GM18867 (cell line): ENCODE data around the gene DPEP3.
A peak's percentile ranks its signal among the peaks of the same experiment; 100 is the strongest.
"Not testable (repeated sequence)": the region's sequence is repeated elsewhere in the genome, so short reads cannot be mapped to it uniquely, and the experiment has no call there.

ENCODE experiments used
- ATAC-seq: cut with Tn5 transposase; IDR thresholded peaks from one replicate; pipeline ENCODE4 v1.9.1; 2021; ENCODE audit warnings: mild to moderate bottlenecking, moderate library complexity; ENCODE audit not compliant: unreplicated experiment

Gene DPEP3, protein sequence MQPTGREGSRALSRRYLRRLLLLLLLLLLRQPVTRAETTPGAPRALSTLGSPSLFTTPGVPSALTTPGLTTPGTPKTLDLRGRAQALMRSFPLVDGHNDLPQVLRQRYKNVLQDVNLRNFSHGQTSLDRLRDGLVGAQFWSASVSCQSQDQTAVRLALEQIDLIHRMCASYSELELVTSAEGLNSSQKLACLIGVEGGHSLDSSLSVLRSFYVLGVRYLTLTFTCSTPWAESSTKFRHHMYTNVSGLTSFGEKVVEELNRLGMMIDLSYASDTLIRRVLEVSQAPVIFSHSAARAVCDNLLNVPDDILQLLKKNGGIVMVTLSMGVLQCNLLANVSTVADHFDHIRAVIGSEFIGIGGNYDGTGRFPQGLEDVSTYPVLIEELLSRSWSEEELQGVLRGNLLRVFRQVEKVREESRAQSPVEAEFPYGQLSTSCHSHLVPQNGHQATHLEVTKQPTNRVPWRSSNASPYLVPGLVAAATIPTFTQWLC

GRCh38 chr16:67979955-67980678, at the start of gene DPEP3:
Gene DPEP3 (minus strand): TSS chr16:67980499. CDS start chr16:67980380, 119 bp downstream.
- ATAC-seq: no peak

DNA sequence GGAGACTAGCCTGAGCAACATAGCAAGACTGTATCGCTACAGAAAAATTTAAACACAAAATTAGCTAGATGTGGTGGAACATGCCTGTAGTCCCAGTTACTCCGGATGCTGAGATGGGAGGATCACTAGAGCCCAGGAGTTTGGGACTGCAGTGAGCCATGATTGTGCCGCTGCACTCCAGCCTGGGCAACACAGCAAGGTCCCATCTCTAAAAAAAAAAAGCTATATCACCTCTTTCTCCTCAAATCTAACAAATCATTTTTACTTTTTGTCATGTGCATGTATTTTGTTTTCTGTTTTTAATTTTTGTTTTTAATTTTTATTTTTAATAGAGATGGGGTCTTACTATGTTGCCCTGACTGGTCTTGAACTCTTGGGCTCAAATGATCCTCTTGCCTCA, 48.7 kb upstream of the DPEP3 start:
- ATAC-seq: no peak

GRCh38 chr16:68022728-68023537, 42.6 kb upstream of the DPEP3 start, which contains the start of the genes DDX28 and DUS2:
Gene DDX28 (minus strand): TSS chr16:68023232. CDS start chr16:68023202, 30 bp downstream.
Gene DUS2 (plus strand): TSS chr16:68023284. CDS start chr16:68038024, 14,740 bp downstream.
- ATAC-seq: peak; percentile 84

DNA sequence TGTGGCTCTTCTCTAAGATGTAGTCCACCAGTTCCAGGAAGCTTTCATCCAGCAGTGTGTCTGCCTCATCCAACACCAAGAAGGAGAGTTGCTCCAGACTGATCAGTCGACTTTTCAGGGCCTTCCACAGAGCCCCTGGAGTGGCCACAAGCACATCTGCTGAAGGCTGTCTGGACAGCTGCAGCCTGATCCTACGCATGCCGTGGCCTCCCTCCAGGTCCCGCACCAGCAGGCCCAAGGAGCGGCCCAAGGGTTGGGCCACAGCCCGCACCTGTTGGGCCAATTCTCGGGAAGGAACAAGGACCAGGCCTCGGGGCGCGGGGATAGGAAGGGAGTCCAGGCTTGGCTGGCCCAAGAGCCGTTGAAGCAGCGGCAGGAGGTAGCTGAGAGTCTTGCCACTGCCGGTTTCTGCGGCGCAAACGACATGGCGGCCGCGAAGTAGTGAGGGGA, 42.0 kb upstream of the DPEP3 start:
- ATAC-seq: peak; percentile 13

DNA sequence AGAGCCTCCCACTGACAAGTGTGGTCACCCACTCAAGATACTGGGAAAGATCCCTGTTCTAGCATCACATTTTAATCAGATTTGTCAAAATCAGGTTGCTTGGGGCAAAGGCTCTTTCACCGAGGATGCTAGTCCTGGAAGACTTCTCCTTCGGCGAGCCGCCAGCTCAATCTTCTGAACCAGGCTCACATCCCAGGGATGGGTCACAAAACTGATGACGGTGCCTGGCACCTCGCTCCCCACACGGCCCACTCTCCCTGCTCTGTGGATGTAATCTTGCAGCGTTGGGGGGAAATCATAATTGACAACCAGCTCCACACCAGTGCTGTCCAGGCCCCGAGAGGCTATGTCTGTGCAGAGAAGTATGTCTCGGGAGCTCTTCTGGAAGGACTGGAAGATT, 41.2 kb upstream of the DPEP3 start:
- ATAC-seq: no peak

DNA sequence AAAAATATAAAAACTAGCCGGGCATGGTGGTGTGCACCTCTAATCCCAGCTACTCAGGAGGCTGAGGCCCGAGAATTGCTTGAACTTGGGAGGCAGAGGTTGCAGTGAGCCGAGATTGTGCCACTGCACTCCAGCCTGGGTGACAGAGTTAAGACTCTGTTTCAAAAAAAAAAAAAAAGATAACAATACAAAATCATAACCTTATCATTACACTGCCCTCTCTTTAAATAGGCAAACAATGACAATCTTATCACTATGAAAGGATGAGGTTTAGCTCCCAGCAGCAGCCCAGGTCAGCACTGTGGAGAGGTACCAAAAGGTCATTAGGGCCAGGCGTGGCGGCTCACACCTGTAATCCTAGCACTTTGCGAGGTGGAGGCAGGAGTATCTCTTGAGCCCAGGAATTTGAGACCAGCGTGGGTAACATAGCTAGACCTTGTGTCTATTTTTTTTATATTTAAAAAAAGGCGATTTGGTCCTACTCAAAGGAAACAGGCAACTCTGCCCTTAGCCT, 38.9 kb upstream of the DPEP3 start:
- ATAC-seq: no peak

DNA sequence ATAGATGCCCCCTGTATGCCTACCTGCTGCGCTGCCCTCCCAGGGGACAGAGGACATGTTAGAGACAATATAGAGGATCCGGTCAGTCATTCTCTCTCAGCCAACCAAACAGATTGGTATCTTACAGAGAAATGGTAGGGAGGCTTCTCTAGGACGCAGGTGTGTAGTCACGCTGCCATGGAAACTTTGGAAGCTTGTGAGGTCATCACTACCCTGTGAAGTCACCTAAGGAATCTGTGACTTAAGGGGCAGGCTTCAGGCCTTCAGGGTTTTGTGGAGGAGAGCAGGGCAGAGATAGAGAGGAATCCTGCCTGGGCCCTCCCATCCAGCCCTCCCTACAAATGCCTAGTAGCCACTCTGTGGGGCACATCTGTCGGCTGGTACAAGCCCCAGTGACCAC, 35.4 kb upstream of the DPEP3 start, which contains the start of gene DPEP2NB:
TSS of gene DPEP2NB (minus strand) at position 231 of the 400 bp plus-strand sequence. CDS start at position 90, 141 bp downstream.
- no peak for ATAC-seq

DNA sequence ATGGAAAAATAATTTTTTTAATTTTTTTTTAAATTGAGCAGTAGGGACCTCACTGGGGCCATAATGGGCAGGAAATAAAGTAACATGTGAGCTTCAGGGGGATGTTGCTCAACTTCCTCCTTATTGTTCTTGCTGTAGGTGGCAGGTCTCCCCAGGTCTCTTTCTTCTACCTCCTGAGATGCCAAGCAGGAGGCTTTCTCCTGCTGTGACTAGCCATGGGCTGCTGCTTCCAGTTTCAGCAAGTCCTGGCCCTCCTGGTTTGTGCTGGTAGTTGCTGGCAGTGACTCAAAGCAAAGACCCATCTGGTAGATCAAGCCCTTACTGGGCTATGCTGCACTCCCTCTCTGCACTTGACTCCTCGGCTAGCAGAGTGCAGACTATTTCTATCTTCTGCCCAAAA, 33.1 kb upstream of the DPEP3 start:
- no peak for ATAC-seq

DNA sequence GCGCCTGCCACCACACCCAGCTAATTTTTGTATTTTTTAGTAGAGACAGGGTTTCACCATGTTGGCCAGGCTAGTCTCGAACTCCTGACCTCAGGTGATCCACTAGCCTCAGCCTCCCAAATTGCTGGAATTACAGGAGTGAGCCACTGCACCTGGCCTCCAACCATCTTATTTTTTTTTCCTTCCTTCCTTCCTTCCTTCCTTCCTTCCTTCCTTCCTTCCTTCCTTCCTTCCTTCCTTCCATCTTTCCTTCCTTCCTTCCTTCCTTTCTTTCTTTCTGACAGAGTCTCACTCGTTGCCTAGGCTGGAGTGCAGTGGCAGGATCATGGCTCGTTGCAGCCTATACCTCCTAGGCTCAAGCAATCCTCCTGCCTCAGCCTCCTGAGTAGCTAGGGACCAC, 29.6 kb upstream of the DPEP3 start:
- not testable (repeated sequence) for ATAC-seq

DNA sequence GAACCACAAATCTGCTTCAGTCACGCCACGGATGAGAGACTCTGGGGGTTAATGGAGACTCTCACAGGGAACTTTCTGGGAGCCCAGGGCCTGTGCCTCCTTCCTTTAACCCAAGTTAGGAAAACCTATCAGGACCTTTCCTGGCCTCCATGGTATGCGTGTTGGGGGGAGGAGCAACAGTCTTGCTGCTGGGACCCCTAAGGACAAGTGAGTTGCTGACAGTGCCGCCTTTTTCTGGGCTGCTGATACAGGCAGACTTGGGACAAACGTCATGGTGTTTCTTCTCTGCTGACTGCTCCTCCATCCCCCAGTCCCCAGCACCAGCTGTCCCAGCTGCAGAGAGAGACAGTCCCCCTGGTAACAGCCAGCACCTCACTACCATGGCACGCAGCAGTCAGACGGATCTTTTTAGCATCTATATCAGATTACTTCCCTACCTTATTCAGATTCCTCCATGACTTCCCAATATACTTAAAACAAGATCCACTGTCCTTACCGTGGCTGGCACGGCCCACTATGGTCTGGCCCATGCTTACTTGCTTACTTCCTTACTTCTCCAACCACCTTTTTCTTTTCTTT, 28.9 kb upstream of the DPEP3 start:
- ATAC-seq: no peak

DNA sequence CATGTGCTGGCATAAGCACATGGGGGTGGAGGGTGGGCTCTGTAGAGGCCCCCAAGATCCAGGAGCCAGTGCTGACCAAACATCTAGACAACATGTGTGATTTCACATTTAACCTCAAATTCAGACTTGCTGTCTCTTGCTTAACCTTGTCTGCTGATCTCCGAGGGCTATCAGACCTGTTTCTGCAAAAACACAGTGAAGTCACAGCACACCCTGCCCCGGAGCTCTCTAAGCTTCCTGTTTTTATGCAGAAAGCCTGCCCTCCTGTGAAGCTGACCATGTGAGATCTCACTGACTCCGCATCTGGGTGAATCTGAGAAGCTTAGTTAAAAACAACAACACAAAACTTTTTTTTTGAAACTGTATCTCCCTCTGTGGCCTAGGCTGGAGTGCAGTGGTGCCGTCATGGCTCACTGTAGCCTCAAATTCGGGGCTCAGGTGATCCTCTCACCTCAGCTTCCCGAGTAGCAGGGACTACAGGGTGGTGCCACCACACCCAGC, 25.5 kb upstream of the DPEP3 start:
- ATAC-seq: no peak

DNA sequence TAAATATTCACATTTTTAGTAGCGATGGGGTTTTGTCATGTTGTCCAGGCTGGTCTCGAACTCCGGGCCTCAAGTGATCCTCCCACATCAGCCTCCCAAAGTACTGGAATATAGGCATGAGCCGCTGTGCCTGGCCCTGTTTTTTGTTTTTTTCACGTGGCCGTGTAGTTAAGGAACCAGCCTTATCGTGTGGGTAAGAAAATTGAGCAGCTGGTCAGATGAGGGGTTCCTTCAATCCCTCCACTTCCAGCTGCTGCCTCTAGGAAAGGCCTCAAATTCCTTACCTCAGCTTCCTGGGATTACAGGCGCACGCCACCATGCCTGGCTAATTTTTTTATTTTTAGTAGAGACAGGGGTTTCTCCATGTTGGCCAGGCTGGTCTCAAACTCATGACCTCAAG, 24.9 kb upstream of the DPEP3 start:
- no peak for ATAC-seq

- no peak for ATAC-seq
Measured at GRCh38 chr16:68003031-68003430, 22.7 kb upstream of the DPEP3 start.

- no peak for ATAC-seq
Measured at GRCh38 chr16:68000450-68000849, 20.2 kb upstream of the DPEP3 start.

DNA sequence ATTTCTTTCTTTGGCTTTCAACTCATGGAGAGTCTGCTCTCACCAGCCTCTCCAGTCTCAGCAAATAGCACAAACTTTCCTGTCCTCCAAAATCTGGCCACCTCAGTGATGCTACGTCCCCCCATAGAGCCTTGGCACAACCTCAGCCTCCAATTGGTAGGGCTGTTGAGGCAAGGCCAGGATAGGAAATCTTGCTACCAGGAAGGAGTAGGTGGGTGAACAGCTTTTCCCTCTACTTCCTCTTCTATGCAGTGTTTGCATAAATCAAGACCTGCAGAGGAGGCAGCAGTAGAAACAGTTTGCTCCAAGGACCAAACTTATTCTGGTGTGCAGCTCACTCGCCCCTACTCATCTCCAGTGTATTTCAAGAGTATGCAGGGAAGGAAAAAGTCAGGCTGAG, 19.7 kb upstream of the DPEP3 start:
- no peak for ATAC-seq

DNA sequence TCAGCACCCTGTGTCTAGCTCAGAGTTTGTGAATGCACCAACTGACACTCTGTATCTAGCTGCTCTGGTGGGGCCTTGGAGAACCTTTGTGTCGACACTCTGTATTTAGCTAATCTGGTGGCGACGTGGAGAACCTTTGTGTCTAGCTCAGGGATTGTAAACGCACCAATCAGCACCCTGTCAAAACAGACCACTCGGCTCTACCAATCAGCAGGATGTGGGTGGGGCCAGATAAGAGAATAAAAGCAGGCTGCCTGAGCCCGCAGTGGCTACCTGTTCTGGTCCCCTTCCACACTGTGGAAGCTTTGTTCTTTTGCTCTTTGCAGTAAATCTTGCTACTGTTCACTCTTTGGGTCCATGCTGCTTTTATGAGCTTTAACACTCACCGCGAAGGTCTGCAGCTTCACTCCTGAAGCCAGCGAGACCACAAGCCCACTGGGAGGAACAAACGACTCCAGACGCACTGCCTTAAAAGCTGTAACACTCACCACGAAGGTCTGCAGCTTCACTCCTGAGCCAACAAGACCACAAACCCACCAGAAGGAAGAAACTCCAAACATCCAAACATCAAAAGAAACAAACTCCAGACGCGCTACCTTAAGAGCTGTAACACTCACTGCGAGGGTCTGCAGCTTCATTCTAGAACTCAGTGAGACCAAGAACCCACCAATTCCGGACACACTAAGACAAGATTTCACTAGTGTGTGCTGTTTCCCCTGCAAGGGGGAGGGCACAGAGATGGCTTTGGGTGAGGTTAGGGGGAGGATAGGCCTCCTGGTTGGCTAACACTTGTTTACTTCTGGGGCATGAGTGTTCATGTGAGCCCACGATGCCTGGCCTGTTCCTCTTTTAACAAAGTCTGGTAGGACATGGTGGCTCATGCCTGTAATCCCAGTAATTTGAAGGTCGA, 18.7 kb upstream of the DPEP3 start, which contains the start of gene DPEP2:
TSS of gene DPEP2 (minus strand) at position 706 of the 910 bp plus-strand sequence. CDS start 6,272 bp downstream, outside the sequence.
- not testable (repeated sequence) for ATAC-seq

GRCh38 chr16:67998231-67998778, 18.0 kb upstream of the DPEP3 start:
- not testable (repeated sequence) for ATAC-seq

GRCh38 chr16:67996666-67997065, 16.4 kb upstream of the DPEP3 start:
- no peak for ATAC-seq
